K562 (cell line): ENCODE data around the gene NUP98. TPM values are rescaled to one million over a fixed set of nuclear protein-coding genes. Genes with fewer than 3 reads are reported as not detected.

ENCODE experiments used
- ATAC-seq: fragments of 200-7000 bp; cut with Tn5 transposase; 3 replicates; pipeline ENCODE4 v1.9.1; 2020; ENCODE audit warnings: moderate library complexity
- BruUV-seq: library from RNA; stranded (reverse); fragments of 400-500 nt; replicated peaks from 2 replicates; lab custom pipeline; 2021; lab: Mats Ljungman, UMichigan
- CTCF ChIA-PET: fragments of 300-600 bp; formaldehyde crosslinking; extraction: SDS; loops from one replicate; lab custom pipeline; 2021; ENCODE audit warnings: low intra/inter-chr PET ratio; lab: Yijun Ruan, JAX
- POLR2A ChIA-PET: fragments of 300-600, 350-650 bp; sonication (Branson Sonifier 250); formaldehyde crosslinking; extraction: SDS; loops from one replicate; lab custom pipeline; 2021; ENCODE audit warnings: antibody characterized with exemption, inconsistent platforms; lab: Yijun Ruan, JAX
- DNase-seq, 4 experiments: peaks; one replicate each; pipeline versions ENCODE4 v3.0.0 to v3.0.0-alpha.2; 2011 to 2018; ENCODE audit warnings: low spot score in 3 of 4, mixed read lengths in 3 of 4; ENCODE audit errors: extremely low read depth in 1 of 4
- FAIRE-seq: peaks from 2 replicates; lab custom pipeline; 2011; peaks lifted over from hg19 to GRCh38; lab: Jason Lieb, UNC
- H2AFZ ChIP-seq: 2 replicates; pipeline ENCODE4 v1.6.0; 2011; ENCODE audit warnings: low read depth, low read length, control low read depth, inconsistent platforms
- H3K27ac ChIP-seq: fragments of 200-600 bp; 3 replicates; pipeline ENCODE4 v1.8.0; 2011; ENCODE audit warnings: low read depth, mild to moderate bottlenecking, control low read depth, inconsistent platforms, low read length, moderate library complexity, mixed read lengths; ENCODE audit errors: extremely low read depth
- H3K27me3 ChIP-seq, 2 experiments: fragments of 300-600 bp in 1 of 2; 2 replicates in 1 of 2; 3 replicates in 1 of 2; pipeline versions ENCODE4 v1.6.0 to v1.8.0; 2011; ENCODE audit warnings: inconsistent platforms in 2 of 2, low read length in 2 of 2, mild to moderate bottlenecking in 1 of 2, mixed read lengths in 1 of 2, moderate library complexity in 1 of 2; ENCODE audit not compliant: control insufficient read depth in 2 of 2, insufficient read depth in 2 of 2
- H3K36me3 ChIP-seq: fragments of 300-600 bp; 3 replicates; pipeline ENCODE4 v1.8.0; 2011; ENCODE audit warnings: mild to moderate bottlenecking, low read length, inconsistent platforms; ENCODE audit not compliant: control insufficient read depth, insufficient read depth
- H3K4me1 ChIP-seq, 2 experiments: fragments of 200-600 bp in 1 of 2; replicated peaks in 1 of 2; 2 replicates in 1 of 2; 3 replicates in 1 of 2; pipeline versions ENCODE4 v1.5.1 to v1.8.0; 2011; ENCODE audit warnings: inconsistent platforms in 2 of 2, low read length in 2 of 2, mild to moderate bottlenecking in 1 of 2, mixed read lengths in 1 of 2, moderate library complexity in 1 of 2; ENCODE audit not compliant: control insufficient read depth in 2 of 2, insufficient read depth in 2 of 2
- H3K4me2 ChIP-seq: 2 replicates; pipeline ENCODE4 v1.6.1; 2011; ENCODE audit warnings: low read length, control low read depth, inconsistent platforms, mixed read lengths; ENCODE audit not compliant: insufficient read depth
- H3K4me3 ChIP-seq: fragments of 200-600 bp; sonication (generic), shearing (Covaris generic); 2 replicates; pipeline ENCODE4 v1.5.1; 2016; ENCODE audit warnings: control low read depth, inconsistent platforms
- H3K79me2 ChIP-seq: fragments of 200-600 bp; 3 replicates; pipeline ENCODE4 v1.8.0; 2011; ENCODE audit warnings: low read length, inconsistent platforms; ENCODE audit not compliant: control insufficient read depth, insufficient read depth
- H3K9ac ChIP-seq, 2 experiments: 2 replicates each; pipeline versions ENCODE4 v1.6.0 to v1.6.1; 2011; ENCODE audit warnings: low read depth in 2 of 2, low read length in 2 of 2, control low read depth in 1 of 2, inconsistent platforms in 1 of 2, mild to moderate bottlenecking in 1 of 2, mixed read lengths in 1 of 2; ENCODE audit not compliant: insufficient read depth in 1 of 2
- H3K9me1 ChIP-seq: one replicate; pipeline ENCODE4 v1.6.0; 2011; ENCODE audit warnings: inconsistent platforms, mild to moderate bottlenecking, low read length, moderate library complexity; ENCODE audit not compliant: control insufficient read depth, insufficient read depth
- H3K9me3 ChIP-seq: replicated peaks from 2 replicates; pipeline ENCODE4 v1.5.1; 2011; ENCODE audit warnings: low read depth, low read length, inconsistent platforms; ENCODE audit not compliant: control insufficient read depth, insufficient read depth
- H4K20me1 ChIP-seq: replicated peaks from 2 replicates; pipeline ENCODE4 v1.6.1; 2011; ENCODE audit warnings: low read length, inconsistent platforms, mixed read lengths; ENCODE audit not compliant: control insufficient read depth, insufficient read depth
- ELF4 ChIP-seq: fragments of 450-650 bp; formaldehyde crosslinking; IDR thresholded peaks from 2 replicates; pipeline ENCODE4 v1.4.0; 2022; ENCODE audit warnings: missing genetic modification characterization
- IRF2 ChIP-seq: sonication (generic); formaldehyde crosslinking; IDR thresholded peaks from 2 replicates; pipeline ENCODE4 v1.8.1; 2022; ENCODE audit warnings: mild to moderate bottlenecking, missing genetic modification reagents
- KAT2B ChIP-seq: IDR thresholded peaks from one replicate; pipeline ENCODE4 v1.6.1; 2012; ENCODE audit warnings: low read depth, mild to moderate bottlenecking, control low read depth, inconsistent platforms, low read length, moderate library complexity
- POLR2AphosphoS5 ChIP-seq: IDR thresholded peaks from 2 replicates; pipeline ENCODE4 v1.6.1; 2011; ENCODE audit warnings: mild to moderate bottlenecking, low read depth, low read length, moderate library complexity; ENCODE audit not compliant: control insufficient read depth, insufficient read depth
- ZNF140 ChIP-seq: fragments of 250-450 bp; sonication (Bioruptor Pico); IDR thresholded peaks from 2 replicates; pipeline ENCODE4 v1.8.0; 2021; ENCODE audit warnings: moderate library complexity, mild to moderate bottlenecking, inconsistent platforms
- WGBS: fragments of 100-300 bp; shearing (Covaris generic); methylation state at CpG from one replicate; pipeline ENCODE4 v1.1.6; 2016; ENCODE audit warnings: low coverage, mixed read lengths; ENCODE audit not compliant: insufficient coverage; ENCODE audit errors: missing lambda C conversion rate; 5-methylcytosine and 5-hydroxymethylcytosine counted together
- in situ Hi-C: fragments of 300-500 bp; cut with MboI; formaldehyde crosslinking; loops from 4 replicates; pipeline ENCODE4 v1.15.0; 2018; ENCODE audit warnings: inconsistent platforms, mixed read lengths
- intact Hi-C: fragments of 100-400 bp; cut with micrococcal nuclease; formaldehyde crosslinking; loops from 2 replicates; pipeline ENCODE4 v1.14.2; 2022
- polyA plus RNA-seq, 8 experiments: library from polyadenylated mRNA; depleted of rRNA in 4 of 8; stranded (reverse) in 5 of 8; unstranded in 3 of 8; fragments of >200 nt; fragmentation: Nextera tagmentation in 2 of 8; fragmentation: Illumina TruSeq in 1 of 8; extraction: Ambion mirVana in 2 of 8; extraction: Trizol in 1 of 8; gene quantifications; 2 replicates each; pipeline versions ENCODE4 v1.2.1 to v1.2.3, GENCODE V29; 2011 to 2014; ENCODE audit warnings: inconsistent platforms in 1 of 8, missing spikeins in 1 of 8
- total RNA-seq, 7 experiments: library from RNA; depleted of rRNA in 6 of 7; stranded (reverse); fragments of >200 nt in 6 of 7; fragmentation: Illumina TruSeq in 2 of 7; extraction: Trizol in 2 of 7; gene quantifications; 2 replicates each; pipeline versions ENCODE4 v1.2.1 to v1.2.3, GENCODE V29; 2011 to 2021; ENCODE audit warnings: low replicate concordance in 1 of 7
- TF ChIP-seq, protein P1 (sequence below): fragments of 450-650 bp; IDR thresholded peaks from 2 replicates; pipeline ENCODE4 v1.6.1; 2016; ENCODE audit warnings: low read depth

Gene NUP98
- total and polyA plus RNA-seq, 9 of the 15 experiments (the other 6 are each of a cell fraction or from before 2014, with no cell fraction given): 45.1 to 196 (median 130) TPM

DNA sequence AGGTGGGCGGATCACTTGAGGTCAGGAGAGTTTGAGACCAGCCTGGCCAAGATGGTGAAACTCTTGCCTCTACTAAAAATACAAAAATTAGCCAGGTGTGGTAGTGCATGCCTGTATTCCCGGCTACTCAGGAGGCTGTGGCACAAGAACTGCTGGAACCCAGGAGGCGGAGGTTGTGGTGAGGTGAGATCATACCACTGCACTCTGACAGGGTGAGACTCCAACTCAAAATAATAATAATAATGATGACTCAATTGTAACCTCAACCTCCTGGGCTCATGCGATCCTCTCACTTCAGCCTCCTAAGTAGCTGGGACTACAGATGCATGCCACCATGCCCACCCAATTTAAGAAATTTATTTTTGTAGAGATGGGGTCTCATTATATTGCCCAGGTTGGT is 110.6 kb downstream of the NUP98 start:
- Histone ChIP-seq H3K9me1 (no peaks in the 10 kb centered on the region), H3K36me3 (peaks cover 83% of the 10 kb centered on the region), H3K27me3 (no peaks in the 10 kb centered on the region), H3K4me3 (no peak overlapping the region), H3K27ac (no peak overlapping the region), H3K4me2 (no peak overlapping the region), H3K9ac (no peak overlapping the region), H3K79me2 (no peaks in the 10 kb centered on the region), H2AFZ (no peak overlapping the region), H4K20me1 (no peaks in the 10 kb centered on the region; the same call in 1 of the 2 replicates), H3K9me3 (no peaks in the 10 kb centered on the region), H3K4me1 (peaks cover 0 to 5% of the 10 kb centered on the region in 2 experiments; a peak in 3 of 5 replicates)
- FAIRE-seq (no peak), DNase-seq (no peak), ATAC-seq (no peak)
- intact Hi-C loops: no loop called here
- CTCF ChIA-PET: no interaction called here
- 58% methylated on average over 4 of the region's 4 CpGs for WGBS
- TF ChIP-seq ZNF140 (CRISPR knock-in tag) (no peak), POLR2AphosphoS5 (no peak), IRF2 (CRISPR knock-in tag) (no peak), KAT2B (no peak), ELF4 (CRISPR knock-in tag) (no peak)
- TF ChIP-seq, protein P1, sequence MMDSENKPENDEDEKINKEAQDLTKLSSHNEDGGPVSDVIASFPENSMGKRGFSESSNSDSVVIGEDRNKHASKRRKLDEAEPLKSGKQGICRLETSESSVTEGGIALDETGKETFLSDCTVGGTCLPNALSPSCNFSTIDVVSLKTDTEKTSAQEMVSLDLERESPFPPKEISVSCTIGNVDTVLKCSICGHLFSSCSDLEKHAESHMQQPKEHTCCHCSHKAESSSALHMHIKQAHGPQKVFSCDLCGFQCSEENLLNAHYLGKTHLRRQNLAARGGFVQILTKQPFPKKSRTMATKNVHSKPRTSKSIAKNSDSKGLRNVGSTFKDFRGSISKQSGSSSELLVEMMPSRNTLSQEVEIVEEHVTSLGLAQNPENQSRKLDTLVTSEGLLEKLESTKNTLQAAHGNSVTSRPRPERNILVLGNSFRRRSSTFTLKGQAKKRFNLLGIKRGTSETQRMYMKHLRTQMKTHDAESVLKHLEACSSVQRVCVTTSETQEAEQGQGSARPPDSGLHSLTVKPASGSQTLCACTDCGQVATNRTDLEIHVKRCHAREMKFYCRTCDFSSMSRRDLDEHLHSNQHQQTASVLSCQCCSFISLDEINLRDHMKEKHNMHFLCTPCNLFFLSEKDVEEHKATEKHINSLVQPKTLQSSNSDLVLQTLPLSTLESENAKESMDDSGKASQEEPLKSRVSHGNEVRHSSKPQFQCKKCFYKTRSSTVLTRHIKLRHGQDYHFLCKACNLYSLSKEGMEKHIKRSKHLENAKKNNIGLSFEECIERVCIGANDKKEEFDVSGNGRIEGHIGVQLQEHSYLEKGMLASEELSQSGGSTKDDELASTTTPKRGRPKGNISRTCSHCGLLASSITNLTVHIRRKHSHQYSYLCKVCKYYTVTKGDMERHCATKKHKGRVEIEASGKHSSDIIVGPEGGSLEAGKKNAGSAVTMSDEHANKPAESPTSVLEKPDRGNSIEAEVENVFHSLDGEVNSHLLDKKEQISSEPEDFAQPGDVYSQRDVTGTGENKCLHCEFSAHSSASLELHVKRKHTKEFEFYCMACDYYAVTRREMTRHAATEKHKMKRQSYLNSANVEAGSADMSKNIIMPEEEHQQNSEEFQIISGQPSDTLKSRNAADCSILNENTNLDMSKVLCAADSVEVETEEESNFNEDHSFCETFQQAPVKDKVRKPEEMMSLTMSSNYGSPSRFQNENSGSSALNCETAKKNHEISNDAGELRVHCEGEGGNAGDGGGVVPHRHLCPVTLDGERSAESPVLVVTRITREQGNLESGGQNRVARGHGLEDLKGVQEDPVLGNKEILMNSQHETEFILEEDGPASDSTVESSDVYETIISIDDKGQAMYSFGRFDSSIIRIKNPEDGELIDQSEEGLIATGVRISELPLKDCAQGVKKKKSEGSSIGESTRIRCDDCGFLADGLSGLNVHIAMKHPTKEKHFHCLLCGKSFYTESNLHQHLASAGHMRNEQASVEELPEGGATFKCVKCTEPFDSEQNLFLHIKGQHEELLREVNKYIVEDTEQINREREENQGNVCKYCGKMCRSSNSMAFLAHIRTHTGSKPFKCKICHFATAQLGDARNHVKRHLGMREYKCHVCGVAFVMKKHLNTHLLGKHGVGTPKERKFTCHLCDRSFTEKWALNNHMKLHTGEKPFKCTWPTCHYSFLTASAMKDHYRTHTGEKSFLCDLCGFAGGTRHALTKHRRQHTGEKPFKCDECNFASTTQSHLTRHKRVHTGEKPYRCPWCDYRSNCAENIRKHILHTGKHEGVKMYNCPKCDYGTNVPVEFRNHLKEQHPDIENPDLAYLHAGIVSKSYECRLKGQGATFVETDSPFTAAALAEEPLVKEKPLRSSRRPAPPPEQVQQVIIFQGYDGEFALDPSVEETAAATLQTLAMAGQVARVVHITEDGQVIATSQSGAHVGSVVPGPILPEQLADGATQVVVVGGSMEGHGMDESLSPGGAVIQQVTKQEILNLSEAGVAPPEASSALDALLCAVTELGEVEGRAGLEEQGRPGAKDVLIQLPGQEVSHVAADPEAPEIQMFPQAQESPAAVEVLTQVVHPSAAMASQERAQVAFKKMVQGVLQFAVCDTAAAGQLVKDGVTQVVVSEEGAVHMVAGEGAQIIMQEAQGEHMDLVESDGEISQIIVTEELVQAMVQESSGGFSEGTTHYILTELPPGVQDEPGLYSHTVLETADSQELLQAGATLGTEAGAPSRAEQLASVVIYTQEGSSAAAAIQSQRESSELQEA: no peak
- BruUV-seq: no TSS peak
- in situ Hi-C loops: no loop called here
- POLR2A ChIA-PET: no interaction called here
